Gastrocnemius medialis (tissue), 4 donors: ENCODE data around the gene EPYC.

Experiments
- CTCF ChIP-seq, 5 experiments: fragments of 450-650 bp in 3 of 5; fragments of 200-600 bp in 2 of 5; sonication (generic) in 2 of 5; IDR thresholded peaks in 4 of 5; conservative IDR thresholded peaks in 1 of 5; 1 replicate in 4 of 5; 2 replicates in 1 of 5; pipeline ENCODE4 v1.5.1; 2016 to 2019; ENCODE audit warnings: antibody characterized with exemption in 5 of 5, mild to moderate bottlenecking in 3 of 5, moderate library complexity in 3 of 5
- POLR2A ChIP-seq, 2 donors: fragments of 450-650 bp; IDR thresholded peaks; one replicate each; pipeline ENCODE4 v1.6.1; 2017; ENCODE audit warnings: antibody characterized with exemption in 2 of 2, mild to moderate bottlenecking in 2 of 2, moderate library complexity in 2 of 2

- no peak for TF ChIP-seq CTCF (IDR thresholded peaks at IDR 0.05 in 4 of 5, conservative IDR thresholded peaks at IDR 0.05 in 1 of 5)
- no peak for TF ChIP-seq POLR2A (IDR thresholded peaks at IDR 0.05)
Observed at GRCh38 chr12:90917431-90917830, 87.3 kb downstream of the EPYC start.
